GM23338 (cell line): Measurements from ENCODE around the gene EGFR. TPM values are rescaled to one million over a fixed set of nuclear protein-coding genes. Genes with fewer than 3 reads are reported as not detected.

Source experiments
- ATAC-seq: fragments of 200-7000 bp; cut with Tn5 transposase; 3 replicates; pipeline ENCODE4 v1.9.1; 2020
- DNase-seq: peaks from one replicate; pipeline ENCODE4 v3.0.0-alpha.2; 2015; ENCODE audit warnings: low spot score
- H2AFZ ChIP-seq: fragments of 200-600 bp; sonication (generic); 2 replicates; pipeline ENCODE4 v1.8.0; 2016; ENCODE audit warnings: antibody characterized with exemption, mild to moderate bottlenecking, moderate library complexity
- H3F3A ChIP-seq: fragments of 200-600 bp; sonication (generic); replicated peaks from 2 replicates; pipeline ENCODE4 v1.8.0; 2017; ENCODE audit warnings: antibody characterized with exemption, mixed run types, low read depth
- H3K27ac ChIP-seq: fragments of 200-600 bp; sonication (generic); 2 replicates; pipeline ENCODE4 v1.6.1; 2016; ENCODE audit warnings: low read depth
- H3K27me3 ChIP-seq: fragments of 200-600 bp; sonication (generic); 2 replicates; pipeline ENCODE4 v1.8.0; 2016; ENCODE audit warnings: mild to moderate bottlenecking, mixed run types, moderate library complexity; ENCODE audit not compliant: insufficient read depth
- H3K36me3 ChIP-seq: fragments of 200-600 bp; sonication (generic); 2 replicates; pipeline ENCODE4 v1.8.0; 2016; ENCODE audit warnings: mild to moderate bottlenecking; ENCODE audit not compliant: insufficient read depth
- H3K4me1 ChIP-seq: fragments of 200-600 bp; sonication (generic); 2 replicates; pipeline ENCODE4 v1.8.0; 2016; ENCODE audit warnings: mild to moderate bottlenecking, moderate library complexity; ENCODE audit not compliant: insufficient read depth
- H3K4me2 ChIP-seq: fragments of 200-600 bp; sonication (generic); 2 replicates; pipeline ENCODE4 v1.7.1; 2017; ENCODE audit warnings: mixed run types
- H3K4me3 ChIP-seq: fragments of 200-600 bp; sonication (generic); 2 replicates; pipeline ENCODE4 v1.6.1; 2016; ENCODE audit warnings: mixed run types
- H3K79me2 ChIP-seq: fragments of 200-600 bp; sonication (generic); replicated peaks from 2 replicates; pipeline ENCODE4 v1.8.0; 2017; ENCODE audit warnings: mild to moderate bottlenecking; ENCODE audit not compliant: insufficient read depth
- H3K9me2 ChIP-seq: fragments of 200-600 bp; sonication (generic); 2 replicates; pipeline ENCODE4 v1.8.0; 2017; ENCODE audit not compliant: insufficient read depth
- H4K20me1 ChIP-seq: fragments of 200-600 bp; sonication (generic); replicated peaks from 2 replicates; pipeline ENCODE4 v1.8.0; 2017; ENCODE audit warnings: mild to moderate bottlenecking; ENCODE audit not compliant: insufficient read depth
- H3K27ac Mint-ChIP-seq: 2 replicates; pipeline ENCODE4 v1.8.0; 2020; ENCODE audit warnings: inconsistent platforms, mild to moderate bottlenecking, moderate library complexity, mixed read lengths
- H3K27me3 Mint-ChIP-seq: 3 replicates; pipeline ENCODE4 v1.8.0; 2022; ENCODE audit warnings: low read depth, mild to moderate bottlenecking, moderate library complexity, mixed read lengths, inconsistent platforms; ENCODE audit not compliant: insufficient read depth, poor library complexity
- H3K36me3 Mint-ChIP-seq: 3 replicates; pipeline ENCODE4 v1.8.0; 2021; ENCODE audit warnings: low read depth, mild to moderate bottlenecking, inconsistent platforms, moderate library complexity, mixed read lengths
- H3K4me1 Mint-ChIP-seq: 3 replicates; pipeline ENCODE4 v1.8.0; 2020; ENCODE audit warnings: mild to moderate bottlenecking, inconsistent platforms, mixed read lengths
- H3K4me3 Mint-ChIP-seq: 3 replicates; pipeline ENCODE4 v1.8.0; 2021; ENCODE audit warnings: moderate library complexity, mild to moderate bottlenecking, inconsistent platforms, mixed read lengths
- H3K9me3 Mint-ChIP-seq: 3 replicates; pipeline ENCODE4 v1.8.0; 2020; ENCODE audit warnings: moderate library complexity, mild to moderate bottlenecking, inconsistent platforms, mixed read lengths
- CREB1 ChIP-seq: fragments of 250-450 bp; sonication (Bioruptor Pico); IDR thresholded peaks from 2 replicates; pipeline ENCODE4 v1.5.0; 2020; ENCODE audit warnings: low read depth, mild to moderate bottlenecking, moderate library complexity
- EZH2 ChIP-seq: fragments of 200-600 bp; sonication (generic); IDR thresholded peaks from one replicate; pipeline ENCODE4 v1.8.0; 2017; ENCODE audit warnings: antibody characterized with exemption, mild to moderate bottlenecking, low read depth; ENCODE audit not compliant: unreplicated experiment
- JUNB ChIP-seq: IDR thresholded peaks from one replicate; pipeline ENCODE4 v1.6.1; 2016; ENCODE audit warnings: antibody characterized with exemption; ENCODE audit not compliant: unreplicated experiment
- NANOG ChIP-seq: IDR thresholded peaks from 2 replicates; pipeline ENCODE4 v1.6.1; 2016; ENCODE audit warnings: antibody characterized with exemption, borderline replicate concordance
- POLR2AphosphoS5 ChIP-seq: IDR thresholded peaks from 2 replicates; pipeline ENCODE4 v1.6.1; 2016; ENCODE audit warnings: antibody characterized with exemption, low read depth
- STAT1 ChIP-seq: IDR thresholded peaks from one replicate; pipeline ENCODE4 v1.6.1; 2016; ENCODE audit warnings: antibody characterized with exemption; ENCODE audit not compliant: unreplicated experiment
- ZNF114 ChIP-seq: fragments of 250-450 bp; sonication (Bioruptor Pico); IDR thresholded peaks from 2 replicates; pipeline ENCODE4 v1.5.0; 2020; ENCODE audit warnings: mild to moderate bottlenecking, moderate library complexity
- ZNF331 ChIP-seq: fragments of 250-450 bp; sonication (Bioruptor Pico); IDR thresholded peaks from 2 replicates; pipeline ENCODE4 v1.5.0; 2020; ENCODE audit warnings: low read depth, mild to moderate bottlenecking, moderate library complexity
- polyA plus RNA-seq: library from polyadenylated mRNA; unstranded; fragments of >200 nt; fragmentation: Nextera tagmentation; extraction: Ambion mirVana; gene quantifications from 2 replicates; pipeline ENCODE4 v1.2.1, GENCODE V29; 2016
- total RNA-seq: library from RNA; depleted of rRNA; stranded (reverse); fragments of >200 nt; shearing (Covaris generic); gene quantifications from 2 replicates; pipeline ENCODE4 v1.2.3, GENCODE V29; 2014
- TF ChIP-seq, protein P1 (sequence below): IDR thresholded peaks from 2 replicates; pipeline ENCODE4 v1.6.1; 2016; ENCODE audit warnings: antibody characterized with exemption
- TF ChIP-seq, protein P2 (sequence below): IDR thresholded peaks from one replicate; pipeline ENCODE4 v1.6.1; 2018; ENCODE audit warnings: antibody characterized with exemption; ENCODE audit not compliant: unreplicated experiment
- TF ChIP-seq, protein P3 (sequence below), 2 experiments: fragments of 200-600 bp in 1 of 2; sonication (generic) in 1 of 2; conservative IDR thresholded peaks; 2 replicates each; pipeline versions ENCODE4 v1.5.1 to v1.6.1; 2016 to 2017; ENCODE audit warnings: antibody characterized with exemption in 2 of 2, low read depth in 2 of 2, mild to moderate bottlenecking in 2 of 2, moderate library complexity in 1 of 2

Gene EGFR
- total and polyA plus RNA-seq, 2 experiments from 2014 or later = 1.5 to 4.5 TPM

DNA sequence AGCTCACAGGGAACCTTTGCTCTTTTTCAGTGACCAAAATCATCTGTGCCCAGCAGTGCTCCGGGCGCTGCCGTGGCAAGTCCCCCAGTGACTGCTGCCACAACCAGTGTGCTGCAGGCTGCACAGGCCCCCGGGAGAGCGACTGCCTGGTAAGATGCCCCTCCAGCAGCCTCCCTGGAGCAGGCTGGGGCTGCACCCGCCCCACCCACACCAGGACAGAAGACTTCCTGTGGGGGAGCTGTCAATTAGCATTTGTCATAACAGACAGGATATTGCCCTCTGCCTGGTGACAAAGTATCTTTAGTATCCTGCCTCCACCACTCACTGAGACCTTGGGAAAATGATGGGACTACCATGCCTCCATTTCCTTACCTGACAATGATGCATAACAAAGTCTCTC, 133.7 kb downstream of the EGFR start:
- no peak overlapping the region for H3K27ac Mint-ChIP-seq
- no peaks in the 10 kb centered on the region for H4K20me1 ChIP-seq
- no peaks in the 10 kb centered on the region for H3K36me3 ChIP-seq
- H3K36me3 Mint-ChIP-seq = no peaks in the 10 kb centered on the region; the same call in 2 of the 3 replicates
- H3K79me2 ChIP-seq = no peaks in the 10 kb centered on the region
- no peak overlapping the region for H3K27ac ChIP-seq
- TF ChIP-seq, protein P1, sequence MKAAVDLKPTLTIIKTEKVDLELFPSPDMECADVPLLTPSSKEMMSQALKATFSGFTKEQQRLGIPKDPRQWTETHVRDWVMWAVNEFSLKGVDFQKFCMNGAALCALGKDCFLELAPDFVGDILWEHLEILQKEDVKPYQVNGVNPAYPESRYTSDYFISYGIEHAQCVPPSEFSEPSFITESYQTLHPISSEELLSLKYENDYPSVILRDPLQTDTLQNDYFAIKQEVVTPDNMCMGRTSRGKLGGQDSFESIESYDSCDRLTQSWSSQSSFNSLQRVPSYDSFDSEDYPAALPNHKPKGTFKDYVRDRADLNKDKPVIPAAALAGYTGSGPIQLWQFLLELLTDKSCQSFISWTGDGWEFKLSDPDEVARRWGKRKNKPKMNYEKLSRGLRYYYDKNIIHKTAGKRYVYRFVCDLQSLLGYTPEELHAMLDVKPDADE = no peak
- H3K4me1 Mint-ChIP-seq = peaks cover 11% of the 10 kb centered on the region
- H3K4me3 ChIP-seq = no peak overlapping the region
- H2AFZ ChIP-seq = no peak overlapping the region
- DNase-seq (no peak), ATAC-seq (no peak)
- H3K27me3 ChIP-seq = no peaks in the 10 kb centered on the region
- no peaks in the 10 kb centered on the region for H3F3A ChIP-seq
- H3K4me2 ChIP-seq = no peak overlapping the region
- no peak overlapping the region for H3K4me3 Mint-ChIP-seq
- H3K9me3 Mint-ChIP-seq = no peaks in the 10 kb centered on the region
- H3K27me3 Mint-ChIP-seq = no peaks in the 10 kb centered on the region
- peaks cover 9% of the 10 kb centered on the region; the same call in 1 of the 2 replicates for H3K4me1 ChIP-seq
- H3K9me2 ChIP-seq = no peaks in the 10 kb centered on the region

DNA sequence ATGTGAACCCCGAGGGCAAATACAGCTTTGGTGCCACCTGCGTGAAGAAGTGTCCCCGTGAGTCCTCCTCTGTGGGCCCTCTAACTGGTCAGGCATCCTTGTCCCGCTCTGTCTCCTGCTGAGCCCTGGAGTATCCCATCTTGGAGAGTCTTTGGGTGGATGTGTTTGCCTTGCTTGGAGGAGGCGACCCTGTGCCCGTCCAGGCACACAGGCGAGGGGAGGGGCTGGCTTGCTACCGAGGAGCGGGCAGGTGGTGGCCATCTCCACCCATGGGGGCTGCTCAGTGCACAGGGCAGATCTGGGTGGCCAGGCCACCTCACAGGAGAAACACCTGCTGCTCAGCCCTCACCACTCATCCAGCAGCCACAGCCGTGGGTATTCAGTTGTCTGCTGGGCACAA, 135.3 kb downstream of the EGFR start:
- H3K27me3 ChIP-seq = no peaks in the 10 kb centered on the region
- Mint-ChIP-seq H3K36me3 (no peaks in the 10 kb centered on the region; the same call in 2 of the 3 replicates), H3K27ac (no peak overlapping the region), H3K9me3 (no peaks in the 10 kb centered on the region), H3K4me3 (no peak overlapping the region), H3K27me3 (peaks cover 2% of the 10 kb centered on the region), H3K4me1 (peaks cover 17% of the 10 kb centered on the region)
- H3F3A ChIP-seq = no peaks in the 10 kb centered on the region
- H3K4me2 ChIP-seq = no peak overlapping the region
- peaks cover 9% of the 10 kb centered on the region; the same call in 1 of the 2 replicates for H3K4me1 ChIP-seq
- no peaks in the 10 kb centered on the region for H3K79me2 ChIP-seq
- no peaks in the 10 kb centered on the region for H4K20me1 ChIP-seq
- H2AFZ ChIP-seq = no peak overlapping the region
- DNase-seq (no peak), ATAC-seq (no peak)
- H3K9me2 ChIP-seq = no peaks in the 10 kb centered on the region
- no peak overlapping the region for H3K27ac ChIP-seq
- TF ChIP-seq POLR2AphosphoS5 = no peak
- no peaks in the 10 kb centered on the region for H3K36me3 ChIP-seq
- H3K4me3 ChIP-seq = no peak overlapping the region

DNA sequence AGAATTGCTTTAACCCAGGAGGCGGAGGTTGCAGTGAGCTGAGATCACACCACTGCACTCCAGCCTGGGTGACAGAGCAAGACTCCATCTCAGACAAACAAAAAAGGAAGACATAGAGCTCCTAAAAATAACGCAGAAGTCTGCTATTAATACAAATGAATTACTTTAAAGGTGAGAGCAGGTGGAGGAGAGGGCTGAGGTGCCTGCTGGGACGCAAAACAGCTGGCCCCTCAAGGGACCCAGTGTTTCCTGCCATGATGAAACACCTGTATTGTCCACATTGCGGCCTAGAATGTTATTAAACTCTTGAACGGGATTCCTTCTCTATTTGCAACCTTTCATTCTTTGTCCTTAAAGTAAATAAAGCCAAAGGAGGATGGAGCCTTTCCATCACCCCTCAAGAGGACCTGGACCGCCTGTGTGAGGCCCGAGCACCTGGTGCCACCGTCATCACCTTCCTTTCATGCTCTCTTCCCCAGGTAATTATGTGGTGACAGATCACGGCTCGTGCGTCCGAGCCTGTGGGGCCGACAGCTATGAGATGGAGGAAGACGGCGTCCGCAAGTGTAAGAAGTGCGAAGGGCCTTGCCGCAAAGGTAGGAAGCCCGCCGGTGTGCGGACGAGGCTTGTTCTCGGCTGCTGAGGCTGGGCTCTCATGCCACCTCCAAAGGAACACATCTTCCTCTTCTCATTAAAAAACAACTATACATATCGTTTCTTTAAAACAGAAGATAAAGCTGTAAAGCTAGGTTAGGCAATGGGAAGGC, 136.7 kb downstream of the EGFR start:
- ATAC-seq (no peak), DNase-seq (no peak)
- H3K36me3 Mint-ChIP-seq = no peaks in the 10 kb centered on the region; the same call in 2 of the 3 replicates
- H3K27ac Mint-ChIP-seq = no peak overlapping the region
- no peaks in the 10 kb centered on the region for H3K9me3 Mint-ChIP-seq
- H3K79me2 ChIP-seq = no peaks in the 10 kb centered on the region
- H2AFZ ChIP-seq = no peak overlapping the region
- no peak overlapping the region for H3K4me3 ChIP-seq
- no peaks in the 10 kb centered on the region for H3F3A ChIP-seq
- no peak overlapping the region for H3K4me3 Mint-ChIP-seq
- H3K27me3 ChIP-seq = no peaks in the 10 kb centered on the region
- H3K4me1 ChIP-seq = peaks cover 9% of the 10 kb centered on the region; the same call in 1 of the 2 replicates
- H3K36me3 ChIP-seq = no peaks in the 10 kb centered on the region
- no peak overlapping the region for H3K27ac ChIP-seq
- no peaks in the 10 kb centered on the region for H3K9me2 ChIP-seq
- H3K4me2 ChIP-seq = no peak overlapping the region
- H3K4me1 Mint-ChIP-seq = peaks cover 19% of the 10 kb centered on the region
- H3K27me3 Mint-ChIP-seq = peaks cover 3% of the 10 kb centered on the region
- no peaks in the 10 kb centered on the region for H4K20me1 ChIP-seq
- TF ChIP-seq, protein P2, sequence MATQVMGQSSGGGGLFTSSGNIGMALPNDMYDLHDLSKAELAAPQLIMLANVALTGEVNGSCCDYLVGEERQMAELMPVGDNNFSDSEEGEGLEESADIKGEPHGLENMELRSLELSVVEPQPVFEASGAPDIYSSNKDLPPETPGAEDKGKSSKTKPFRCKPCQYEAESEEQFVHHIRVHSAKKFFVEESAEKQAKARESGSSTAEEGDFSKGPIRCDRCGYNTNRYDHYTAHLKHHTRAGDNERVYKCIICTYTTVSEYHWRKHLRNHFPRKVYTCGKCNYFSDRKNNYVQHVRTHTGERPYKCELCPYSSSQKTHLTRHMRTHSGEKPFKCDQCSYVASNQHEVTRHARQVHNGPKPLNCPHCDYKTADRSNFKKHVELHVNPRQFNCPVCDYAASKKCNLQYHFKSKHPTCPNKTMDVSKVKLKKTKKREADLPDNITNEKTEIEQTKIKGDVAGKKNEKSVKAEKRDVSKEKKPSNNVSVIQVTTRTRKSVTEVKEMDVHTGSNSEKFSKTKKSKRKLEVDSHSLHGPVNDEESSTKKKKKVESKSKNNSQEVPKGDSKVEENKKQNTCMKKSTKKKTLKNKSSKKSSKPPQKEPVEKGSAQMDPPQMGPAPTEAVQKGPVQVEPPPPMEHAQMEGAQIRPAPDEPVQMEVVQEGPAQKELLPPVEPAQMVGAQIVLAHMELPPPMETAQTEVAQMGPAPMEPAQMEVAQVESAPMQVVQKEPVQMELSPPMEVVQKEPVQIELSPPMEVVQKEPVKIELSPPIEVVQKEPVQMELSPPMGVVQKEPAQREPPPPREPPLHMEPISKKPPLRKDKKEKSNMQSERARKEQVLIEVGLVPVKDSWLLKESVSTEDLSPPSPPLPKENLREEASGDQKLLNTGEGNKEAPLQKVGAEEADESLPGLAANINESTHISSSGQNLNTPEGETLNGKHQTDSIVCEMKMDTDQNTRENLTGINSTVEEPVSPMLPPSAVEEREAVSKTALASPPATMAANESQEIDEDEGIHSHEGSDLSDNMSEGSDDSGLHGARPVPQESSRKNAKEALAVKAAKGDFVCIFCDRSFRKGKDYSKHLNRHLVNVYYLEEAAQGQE = no peak
- TF ChIP-seq, protein P1 = no peak
- TF ChIP-seq CREB1 (CRISPR knock-in tag) (no peak), ZNF114 (no peak), POLR2AphosphoS5 (no peak), NANOG (no peak), EZH2 (no peak), STAT1 (no peak), ZNF331 (CRISPR knock-in tag) (no peak), JUNB (no peak)
- TF ChIP-seq, protein P3, sequence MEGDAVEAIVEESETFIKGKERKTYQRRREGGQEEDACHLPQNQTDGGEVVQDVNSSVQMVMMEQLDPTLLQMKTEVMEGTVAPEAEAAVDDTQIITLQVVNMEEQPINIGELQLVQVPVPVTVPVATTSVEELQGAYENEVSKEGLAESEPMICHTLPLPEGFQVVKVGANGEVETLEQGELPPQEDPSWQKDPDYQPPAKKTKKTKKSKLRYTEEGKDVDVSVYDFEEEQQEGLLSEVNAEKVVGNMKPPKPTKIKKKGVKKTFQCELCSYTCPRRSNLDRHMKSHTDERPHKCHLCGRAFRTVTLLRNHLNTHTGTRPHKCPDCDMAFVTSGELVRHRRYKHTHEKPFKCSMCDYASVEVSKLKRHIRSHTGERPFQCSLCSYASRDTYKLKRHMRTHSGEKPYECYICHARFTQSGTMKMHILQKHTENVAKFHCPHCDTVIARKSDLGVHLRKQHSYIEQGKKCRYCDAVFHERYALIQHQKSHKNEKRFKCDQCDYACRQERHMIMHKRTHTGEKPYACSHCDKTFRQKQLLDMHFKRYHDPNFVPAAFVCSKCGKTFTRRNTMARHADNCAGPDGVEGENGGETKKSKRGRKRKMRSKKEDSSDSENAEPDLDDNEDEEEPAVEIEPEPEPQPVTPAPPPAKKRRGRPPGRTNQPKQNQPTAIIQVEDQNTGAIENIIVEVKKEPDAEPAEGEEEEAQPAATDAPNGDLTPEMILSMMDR (conservative IDR thresholded peaks at IDR 0.05; ENCODE audit: low read depth in 2 of 2) = no peak
